ENCODE data around the gene SLC25A5.

- TF ChIP-seq, protein P1, sequence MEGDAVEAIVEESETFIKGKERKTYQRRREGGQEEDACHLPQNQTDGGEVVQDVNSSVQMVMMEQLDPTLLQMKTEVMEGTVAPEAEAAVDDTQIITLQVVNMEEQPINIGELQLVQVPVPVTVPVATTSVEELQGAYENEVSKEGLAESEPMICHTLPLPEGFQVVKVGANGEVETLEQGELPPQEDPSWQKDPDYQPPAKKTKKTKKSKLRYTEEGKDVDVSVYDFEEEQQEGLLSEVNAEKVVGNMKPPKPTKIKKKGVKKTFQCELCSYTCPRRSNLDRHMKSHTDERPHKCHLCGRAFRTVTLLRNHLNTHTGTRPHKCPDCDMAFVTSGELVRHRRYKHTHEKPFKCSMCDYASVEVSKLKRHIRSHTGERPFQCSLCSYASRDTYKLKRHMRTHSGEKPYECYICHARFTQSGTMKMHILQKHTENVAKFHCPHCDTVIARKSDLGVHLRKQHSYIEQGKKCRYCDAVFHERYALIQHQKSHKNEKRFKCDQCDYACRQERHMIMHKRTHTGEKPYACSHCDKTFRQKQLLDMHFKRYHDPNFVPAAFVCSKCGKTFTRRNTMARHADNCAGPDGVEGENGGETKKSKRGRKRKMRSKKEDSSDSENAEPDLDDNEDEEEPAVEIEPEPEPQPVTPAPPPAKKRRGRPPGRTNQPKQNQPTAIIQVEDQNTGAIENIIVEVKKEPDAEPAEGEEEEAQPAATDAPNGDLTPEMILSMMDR (conservative IDR thresholded peaks at IDR 0.05): no peak
- TF ChIP-seq EZH2 (IDR thresholded peaks at IDR 0.05; ENCODE audit: low read depth): no peak
Observed at GRCh38 chrX:119455264-119455663, 13.0 kb upstream of the SLC25A5 start.

Data from PC-9 (cell line).